Testis (tissue), 2 donors: ENCODE data around the gene SLC9C2.
"Not testable (repeated sequence)": the region's sequence is repeated elsewhere in the genome, so short reads cannot be mapped to it uniquely, and the experiment has no call there.

Experiments
- POLR2A ChIP-seq: fragments of 450-650 bp; IDR thresholded peaks from one replicate; pipeline ENCODE4 v1.6.1; 2017; ENCODE audit warnings: antibody characterized with exemption, mild to moderate bottlenecking, moderate library complexity
- TF ChIP-seq, protein P1 (sequence below), 3 experiments: fragments of 450-650 bp in 2 of 3; fragments of 200-600 bp in 1 of 3; sonication (generic) in 1 of 3; IDR thresholded peaks; one replicate each; pipeline ENCODE4 v1.5.1; 2016 to 2019; ENCODE audit warnings: antibody characterized with exemption in 3 of 3, mild to moderate bottlenecking in 2 of 3, moderate library complexity in 1 of 3

DNA sequence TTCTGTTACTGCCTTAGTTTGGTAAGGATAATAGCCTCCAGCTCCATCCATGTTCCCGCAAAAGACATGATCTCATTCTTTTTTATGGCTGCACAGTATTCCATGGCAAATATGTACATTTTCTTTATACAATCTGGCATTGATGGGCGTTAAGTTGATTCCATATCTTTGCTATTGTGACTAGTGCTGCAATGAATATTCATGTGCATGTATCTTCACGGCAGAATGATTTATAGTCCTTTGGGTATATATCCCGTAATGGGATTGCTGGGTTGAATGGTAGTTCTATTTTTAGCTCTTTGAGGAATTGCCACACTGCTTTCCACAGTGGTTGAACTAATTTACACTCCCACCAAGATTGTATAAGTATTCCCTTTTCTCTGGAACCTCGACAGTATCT is 11.7 kb downstream of the SLC9C2 start:
- TF ChIP-seq POLR2A: not testable (repeated sequence)
- TF ChIP-seq, protein P1, sequence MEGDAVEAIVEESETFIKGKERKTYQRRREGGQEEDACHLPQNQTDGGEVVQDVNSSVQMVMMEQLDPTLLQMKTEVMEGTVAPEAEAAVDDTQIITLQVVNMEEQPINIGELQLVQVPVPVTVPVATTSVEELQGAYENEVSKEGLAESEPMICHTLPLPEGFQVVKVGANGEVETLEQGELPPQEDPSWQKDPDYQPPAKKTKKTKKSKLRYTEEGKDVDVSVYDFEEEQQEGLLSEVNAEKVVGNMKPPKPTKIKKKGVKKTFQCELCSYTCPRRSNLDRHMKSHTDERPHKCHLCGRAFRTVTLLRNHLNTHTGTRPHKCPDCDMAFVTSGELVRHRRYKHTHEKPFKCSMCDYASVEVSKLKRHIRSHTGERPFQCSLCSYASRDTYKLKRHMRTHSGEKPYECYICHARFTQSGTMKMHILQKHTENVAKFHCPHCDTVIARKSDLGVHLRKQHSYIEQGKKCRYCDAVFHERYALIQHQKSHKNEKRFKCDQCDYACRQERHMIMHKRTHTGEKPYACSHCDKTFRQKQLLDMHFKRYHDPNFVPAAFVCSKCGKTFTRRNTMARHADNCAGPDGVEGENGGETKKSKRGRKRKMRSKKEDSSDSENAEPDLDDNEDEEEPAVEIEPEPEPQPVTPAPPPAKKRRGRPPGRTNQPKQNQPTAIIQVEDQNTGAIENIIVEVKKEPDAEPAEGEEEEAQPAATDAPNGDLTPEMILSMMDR (IDR thresholded peaks at IDR 0.05): not testable (repeated sequence)
